ENCODE measurements around the gene LAPTM5.

The LAPTM5 gene

GRCh38 chr1:30724655-30725421, 32.7 kb downstream of the LAPTM5 start:
- POLR2A ChIA-PET, result interaction anchor here (0.6 kb wide), 1 partner anchor 58 kb away, joined by 3 read pairs; no protein-coding TSS in a partner anchor
- no peaks in the 10 kb centered on the region for H3K36me3 ChIP-seq (ENCODE audit: control insufficient read depth in 2 of 2, insufficient read depth in 1 of 2, low read length in 2 of 2)
- no peaks in the 10 kb centered on the region for H3K9me3 ChIP-seq (ENCODE audit: control insufficient read depth, insufficient read depth, low read depth, low read length)
- CTCF ChIA-PET, result interaction anchor here (0.6 to 13.2 kb wide), 6 partner anchors 20 to 465 kb away, joined by 3 to 374 read pairs (median 6); no protein-coding TSS in a partner anchor
- H3K27ac ChIP-seq (ENCODE audit: extremely low read depth, low read depth, low read length), result no peak overlapping the region
- H3K4me3 ChIP-seq (ENCODE audit: low read depth, low read length), result no peak overlapping the region
- TF ChIP-seq ZNF664 (tag by site-specific recombination; IDR thresholded peaks at IDR 0.05) (peak; percentile 66; the same call in 1 of the 2 replicates), ZNF768 (tag by site-specific recombination; IDR thresholded peaks at IDR 0.05) (peak; percentile 77; the same call in 1 of the 2 replicates), WT1 (tag by site-specific recombination; IDR thresholded peaks at IDR 0.05) (no peak)
- no peaks in the 10 kb centered on the region for H3K4me1 ChIP-seq (ENCODE audit: control insufficient read depth, insufficient read depth, low read length)

GRCh38 chr1:30724175-30724574, 33.4 kb downstream of the LAPTM5 start:
- H3K4me1 ChIP-seq (ENCODE audit: control insufficient read depth, insufficient read depth, low read length), result no peaks in the 10 kb centered on the region
- ChIA-PET POLR2A (interaction anchor here (0.6 kb wide), 1 partner anchor 59 kb away, joined by 3 read pairs; no protein-coding TSS in a partner anchor), CTCF (interaction anchor here (0.6 to 13.2 kb wide), 5 partner anchors 57 to 465 kb away, joined by 4 to 374 read pairs (median 9); no protein-coding TSS in a partner anchor)
- TF ChIP-seq ZNF132 (tag by site-specific recombination; IDR thresholded peaks at IDR 0.05; ENCODE audit: borderline replicate concordance) (no peak), GFI1B (tag by site-specific recombination; IDR thresholded peaks at IDR 0.05) (no peak), ZNF777 (tag by site-specific recombination; IDR thresholded peaks at IDR 0.05; ENCODE audit: borderline replicate concordance) (no peak), ZBTB21 (tag by site-specific recombination; IDR thresholded peaks at IDR 0.05) (no peak), ZNF776 (tag by site-specific recombination; IDR thresholded peaks at IDR 0.05; ENCODE audit: borderline replicate concordance) (no peak), ZNF658 (tag by site-specific recombination; IDR thresholded peaks at IDR 0.05) (no peak), ZNF768 (tag by site-specific recombination; IDR thresholded peaks at IDR 0.05) (0 out of 2 replicates have a peak, but pooled peaks have one; percentile 19), PRDM1 (tag by site-specific recombination; IDR thresholded peaks at IDR 0.05) (no peak), HOXC10 (CRISPR knock-in tag; IDR thresholded peaks at IDR 0.05) (no peak), ZNF585B (tag by site-specific recombination; IDR thresholded peaks at IDR 0.05) (no peak), ZNF76 (tag by site-specific recombination; IDR thresholded peaks at IDR 0.05; ENCODE audit: borderline replicate concordance, low read depth) (no peak), ZNF654 (tag by site-specific recombination; IDR thresholded peaks at IDR 0.05; ENCODE audit: low read depth) (no peak), AEBP2 (tag by site-specific recombination; IDR thresholded peaks at IDR 0.05; ENCODE audit: borderline replicate concordance) (no peak), ZBTB1 (tag by site-specific recombination; IDR thresholded peaks at IDR 0.05) (no peak), ZNF660 (tag by site-specific recombination; IDR thresholded peaks at IDR 0.05) (no peak), ZNF664 (tag by site-specific recombination; IDR thresholded peaks at IDR 0.05) (peak; percentile 39; the same call in 1 of the 2 replicates)
- no peak overlapping the region for H3K27ac ChIP-seq (ENCODE audit: extremely low read depth, low read depth, low read length)
- H3K4me3 ChIP-seq (ENCODE audit: low read depth, low read length), result no peak overlapping the region
- no peaks in the 10 kb centered on the region for H3K36me3 ChIP-seq (ENCODE audit: control insufficient read depth in 2 of 2, insufficient read depth in 1 of 2, low read length in 2 of 2)
- H3K9me3 ChIP-seq (ENCODE audit: control insufficient read depth, insufficient read depth, low read depth, low read length), result no peaks in the 10 kb centered on the region

GRCh38 chr1:30723331-30723755, 34.2 kb downstream of the LAPTM5 start, which contains the start of gene MATN1:
Gene MATN1 (minus strand): TSS chr1:30723585. CDS start chr1:30723551, 34 bp downstream.
- H3K4me1 ChIP-seq (ENCODE audit: control insufficient read depth, insufficient read depth, low read length), result no peaks in the 10 kb centered on the region
- no peak within 1 kb of the TSS for H3K4me3 ChIP-seq (ENCODE audit: low read depth, low read length)
- POLR2A ChIA-PET, result no interaction called here
- H3K9me3 ChIP-seq (ENCODE audit: control insufficient read depth, insufficient read depth, low read depth, low read length), result no peaks in the 10 kb centered on the region
- CTCF ChIA-PET, result interaction anchor here (1.3 to 13.2 kb wide), 4 partner anchors 58 to 188 kb away, joined by 4 to 374 read pairs (median 9); no protein-coding TSS in a partner anchor
- no peaks in the 10 kb centered on the region for H3K36me3 ChIP-seq (ENCODE audit: control insufficient read depth in 2 of 2, insufficient read depth in 1 of 2, low read length in 2 of 2)
- no peak within 1 kb of the TSS for H3K27ac ChIP-seq (ENCODE audit: extremely low read depth, low read depth, low read length)
- TF ChIP-seq TSHZ1 (tag by site-specific recombination; IDR thresholded peaks at IDR 0.05; ENCODE audit: borderline replicate concordance), result no peak
- no peak for TF ChIP-seq ZBTB48 (tag by site-specific recombination; IDR thresholded peaks at IDR 0.05)
- TF ChIP-seq KLF1 (tag by site-specific recombination; IDR thresholded peaks at IDR 0.05), result no peak
- no peak for TF ChIP-seq ZNF501 (tag by site-specific recombination; IDR thresholded peaks at IDR 0.05)

All from HEK293 (cell line).